ENCODE results near the gene SCUBE2.

GRCh38 chr11:9029422-9029821 is 62.0 kb downstream of the SCUBE2 start:
- TF ChIP-seq, protein P1, sequence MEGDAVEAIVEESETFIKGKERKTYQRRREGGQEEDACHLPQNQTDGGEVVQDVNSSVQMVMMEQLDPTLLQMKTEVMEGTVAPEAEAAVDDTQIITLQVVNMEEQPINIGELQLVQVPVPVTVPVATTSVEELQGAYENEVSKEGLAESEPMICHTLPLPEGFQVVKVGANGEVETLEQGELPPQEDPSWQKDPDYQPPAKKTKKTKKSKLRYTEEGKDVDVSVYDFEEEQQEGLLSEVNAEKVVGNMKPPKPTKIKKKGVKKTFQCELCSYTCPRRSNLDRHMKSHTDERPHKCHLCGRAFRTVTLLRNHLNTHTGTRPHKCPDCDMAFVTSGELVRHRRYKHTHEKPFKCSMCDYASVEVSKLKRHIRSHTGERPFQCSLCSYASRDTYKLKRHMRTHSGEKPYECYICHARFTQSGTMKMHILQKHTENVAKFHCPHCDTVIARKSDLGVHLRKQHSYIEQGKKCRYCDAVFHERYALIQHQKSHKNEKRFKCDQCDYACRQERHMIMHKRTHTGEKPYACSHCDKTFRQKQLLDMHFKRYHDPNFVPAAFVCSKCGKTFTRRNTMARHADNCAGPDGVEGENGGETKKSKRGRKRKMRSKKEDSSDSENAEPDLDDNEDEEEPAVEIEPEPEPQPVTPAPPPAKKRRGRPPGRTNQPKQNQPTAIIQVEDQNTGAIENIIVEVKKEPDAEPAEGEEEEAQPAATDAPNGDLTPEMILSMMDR (IDR thresholded peaks at IDR 0.05; ENCODE audit: extremely low read depth in 1 of 2, insufficient read depth in 1 of 2, low read depth in 1 of 2, low read length in 2 of 2), result no peak
- TF ChIP-seq POLR2A (IDR thresholded peaks at IDR 0.05; ENCODE audit: low read depth, low read length), result no peak
